Astrocyte (in vitro differentiated cells and primary cell): ENCODE measurements around the gene NLN.
"Not testable (repeated sequence)": the region's sequence is repeated elsewhere in the genome, so short reads cannot be mapped to it uniquely, and the experiment has no call there.

Experiments
- EZH2 ChIP-seq: IDR thresholded peaks from 2 replicates; pipeline ENCODE4 v1.6.1; 2012; ENCODE audit warnings: mild to moderate bottlenecking, low read length, inconsistent platforms; ENCODE audit not compliant: insufficient read depth
- TF ChIP-seq, protein P1 (sequence below): IDR thresholded peaks from 2 replicates; pipeline ENCODE4 v1.5.1; 2011; ENCODE audit warnings: low read depth, mild to moderate bottlenecking, inconsistent platforms, low read length, moderate library complexity; ENCODE audit not compliant: insufficient read depth

DNA sequence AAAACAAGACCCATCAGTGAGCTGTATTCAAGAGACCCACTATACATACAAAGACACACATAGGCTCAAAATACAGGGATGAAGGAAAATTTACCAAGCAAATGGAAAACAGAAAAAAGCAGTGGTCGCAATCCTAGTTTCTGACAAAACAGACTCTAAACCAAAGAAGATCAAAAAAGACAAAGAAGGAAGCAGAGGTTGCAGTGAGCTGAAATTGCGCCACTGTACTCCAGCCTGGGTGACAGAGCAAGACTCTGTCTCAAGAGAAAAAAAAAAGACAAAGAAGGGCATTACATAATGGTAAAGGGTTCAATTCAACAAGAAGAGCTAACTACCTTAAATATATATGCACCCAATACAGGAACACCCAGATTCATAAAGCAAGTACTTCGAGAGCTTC, 45.9 kb upstream of the NLN start:
- TF ChIP-seq, protein P1, sequence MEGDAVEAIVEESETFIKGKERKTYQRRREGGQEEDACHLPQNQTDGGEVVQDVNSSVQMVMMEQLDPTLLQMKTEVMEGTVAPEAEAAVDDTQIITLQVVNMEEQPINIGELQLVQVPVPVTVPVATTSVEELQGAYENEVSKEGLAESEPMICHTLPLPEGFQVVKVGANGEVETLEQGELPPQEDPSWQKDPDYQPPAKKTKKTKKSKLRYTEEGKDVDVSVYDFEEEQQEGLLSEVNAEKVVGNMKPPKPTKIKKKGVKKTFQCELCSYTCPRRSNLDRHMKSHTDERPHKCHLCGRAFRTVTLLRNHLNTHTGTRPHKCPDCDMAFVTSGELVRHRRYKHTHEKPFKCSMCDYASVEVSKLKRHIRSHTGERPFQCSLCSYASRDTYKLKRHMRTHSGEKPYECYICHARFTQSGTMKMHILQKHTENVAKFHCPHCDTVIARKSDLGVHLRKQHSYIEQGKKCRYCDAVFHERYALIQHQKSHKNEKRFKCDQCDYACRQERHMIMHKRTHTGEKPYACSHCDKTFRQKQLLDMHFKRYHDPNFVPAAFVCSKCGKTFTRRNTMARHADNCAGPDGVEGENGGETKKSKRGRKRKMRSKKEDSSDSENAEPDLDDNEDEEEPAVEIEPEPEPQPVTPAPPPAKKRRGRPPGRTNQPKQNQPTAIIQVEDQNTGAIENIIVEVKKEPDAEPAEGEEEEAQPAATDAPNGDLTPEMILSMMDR = not testable (repeated sequence)
- TF ChIP-seq EZH2 = not testable (repeated sequence)
